Ovary (tissue), 9 donors: ENCODE measurements around the gene GALNT16. TPM values are rescaled to one million over a fixed set of nuclear protein-coding genes. Genes with fewer than 3 reads are reported as not detected.

ENCODE experiments used
- DNase-seq, 5 donors: peaks; one replicate each; pipeline ENCODE4 v3.0.0-alpha.2; 2019 to 2020
- H3K27ac ChIP-seq, 2 donors: fragments of 200-600 bp; one replicate each; pipeline versions ENCODE4 v1.5.1 to v1.8.0; 2019 to 2022
- H3K27me3 ChIP-seq: fragments of 200-600 bp; one replicate; pipeline ENCODE4 v1.8.0; 2022
- H3K36me3 ChIP-seq: fragments of 200-600 bp; sonication (generic); one replicate; pipeline ENCODE4 v1.5.1; 2019
- H3K4me1 ChIP-seq: one replicate; pipeline ENCODE4 v1.8.1; 2013; ENCODE audit warnings: mild to moderate bottlenecking, moderate library complexity; ENCODE audit not compliant: insufficient read depth
- H3K4me3 ChIP-seq: fragments of 200-600 bp; sonication (generic); one replicate; pipeline ENCODE4 v1.5.1; 2017
- H3K9me3 ChIP-seq, 2 donors: fragments of 200-600 bp in 1 of 2; sonication (generic) in 1 of 2; one replicate each; pipeline versions ENCODE4 v1.5.1 to v1.8.1; 2013 to 2019; ENCODE audit warnings: mild to moderate bottlenecking in 1 of 2, moderate library complexity in 1 of 2
- EP300 ChIP-seq: sonication (generic); formaldehyde crosslinking; IDR thresholded peaks from one replicate; pipeline ENCODE4 v1.6.1; 2017; ENCODE audit warnings: antibody characterized with exemption
- POLR2A ChIP-seq: fragments of 450-650 bp; IDR thresholded peaks from one replicate; pipeline ENCODE4 v1.6.1; 2017; ENCODE audit warnings: antibody characterized with exemption, mild to moderate bottlenecking, moderate library complexity
- WGBS, 3 donors: extraction: QIAGEN DNeasy Blood & Tissue Kit in 1 of 3; methylation state at CpG; one replicate each; pipeline versions ENCODE4 v1.1.5 to v1.1.7; 2013 to 2017; 5-methylcytosine and 5-hydroxymethylcytosine counted together
- intact Hi-C, 4 donors: fragments of 100-400 bp; cut with DNase I; formaldehyde crosslinking; loops; one replicate each; pipeline versions ENCODE4 v1.11.0 to v1.15.1; 2022 to 2023
- polyA plus RNA-seq, 2 donors: library from polyadenylated mRNA; stranded (reverse); fragments of 200-250 nt in 1 of 2; fragments of 350-450 nt in 1 of 2; fragmentation: Illumina TruSeq in 1 of 2; extraction: RNeasy Lipid Tissue Mini Kit (QIAGEN cat#74804) in 1 of 2; gene quantifications; one replicate each; pipeline ENCODE4 v1.2.3, GENCODE V29; 2013 to 2014
- total RNA-seq, 7 donors: library from RNA; depleted of rRNA in 2 of 7; stranded (reverse); fragments of >200 nt in 2 of 7; fragmentation: NEBNext Ultra II Directional in 3 of 7; extraction: Animal tissue kit (Norgen Biotek cat#: 25700) in 3 of 7; gene quantifications; one replicate each; pipeline versions ENCODE4 v1.1.0 to v1.2.4, GENCODE V29; 2016 to 2023
- TF ChIP-seq, protein P1 (sequence below), 3 donors: fragments of 450-650 bp in 2 of 3; fragments of 200-600 bp in 1 of 3; IDR thresholded peaks; one replicate each; pipeline versions ENCODE4 v1.5.1 to v1.8.0; 2016 to 2022; ENCODE audit warnings: antibody characterized with exemption in 3 of 3, mild to moderate bottlenecking in 1 of 3
- donor health status: DM: no; HTN: no; CAD: no; lungs with moderate emphysema.
- donor health status: DM: no; HTN: no; CAD: no.
- donor health status: Bipolar disorder and iron deficiency.
- donor health status: DM: yes; HTN: yes; CAD: no.
- donor health status: DM: no; HTN: no; CAD: no.
- donor health status: DM: yes; HTN: yes; CAD: no.

The GALNT16 gene
- total and polyA plus RNA-seq, 9 donors = 0.36 to 5.3 (median 2.0) TPM

GRCh38 chr14:69328765-69329164 is 68.8 kb downstream of the GALNT16 start:
- no peaks in the 10 kb centered on the region for H3K4me1 ChIP-seq
- no peaks in the 10 kb centered on the region for H3K9me3 ChIP-seq
- no peak overlapping the region for H3K4me3 ChIP-seq
- DNase-seq = peak in 1 of 5 donors; percentile 1
- H3K36me3 ChIP-seq = no peaks in the 10 kb centered on the region
- H3K27me3 ChIP-seq = no peaks in the 10 kb centered on the region
- 80 to 90% (median 88%) methylated on average over 6 of the region's 6 CpGs for WGBS, 3 donors
- TF ChIP-seq EP300 = no peak
- TF ChIP-seq POLR2A = no peak
- TF ChIP-seq, protein P1, sequence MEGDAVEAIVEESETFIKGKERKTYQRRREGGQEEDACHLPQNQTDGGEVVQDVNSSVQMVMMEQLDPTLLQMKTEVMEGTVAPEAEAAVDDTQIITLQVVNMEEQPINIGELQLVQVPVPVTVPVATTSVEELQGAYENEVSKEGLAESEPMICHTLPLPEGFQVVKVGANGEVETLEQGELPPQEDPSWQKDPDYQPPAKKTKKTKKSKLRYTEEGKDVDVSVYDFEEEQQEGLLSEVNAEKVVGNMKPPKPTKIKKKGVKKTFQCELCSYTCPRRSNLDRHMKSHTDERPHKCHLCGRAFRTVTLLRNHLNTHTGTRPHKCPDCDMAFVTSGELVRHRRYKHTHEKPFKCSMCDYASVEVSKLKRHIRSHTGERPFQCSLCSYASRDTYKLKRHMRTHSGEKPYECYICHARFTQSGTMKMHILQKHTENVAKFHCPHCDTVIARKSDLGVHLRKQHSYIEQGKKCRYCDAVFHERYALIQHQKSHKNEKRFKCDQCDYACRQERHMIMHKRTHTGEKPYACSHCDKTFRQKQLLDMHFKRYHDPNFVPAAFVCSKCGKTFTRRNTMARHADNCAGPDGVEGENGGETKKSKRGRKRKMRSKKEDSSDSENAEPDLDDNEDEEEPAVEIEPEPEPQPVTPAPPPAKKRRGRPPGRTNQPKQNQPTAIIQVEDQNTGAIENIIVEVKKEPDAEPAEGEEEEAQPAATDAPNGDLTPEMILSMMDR (IDR thresholded peaks at IDR 0.05) = no peak
- intact Hi-C loops = no loop called here
- H3K27ac ChIP-seq = no peak overlapping the region

- no peaks in the 10 kb centered on the region for H3K9me3 ChIP-seq
- H3K36me3 ChIP-seq = no peaks in the 10 kb centered on the region
- H3K4me3 ChIP-seq = no peak overlapping the region
- TF ChIP-seq, protein P1 (IDR thresholded peaks at IDR 0.05) = no peak
- TF ChIP-seq EP300 (no peak), POLR2A (no peak)
- no peaks in the 10 kb centered on the region for H3K4me1 ChIP-seq
- peak in 1 of 5 donors; percentile 13 for DNase-seq
- intact Hi-C loops = no loop called here
- no peak overlapping the region for H3K27ac ChIP-seq
- WGBS, 3 donors = 74 to 90% (median 77%) methylated on average over 4 of the region's 4 CpGs
- H3K27me3 ChIP-seq = no peaks in the 10 kb centered on the region
These were observed 71.2 kb downstream of the GALNT16 start for GRCh38 chr14:69331206-69331605.

DNA sequence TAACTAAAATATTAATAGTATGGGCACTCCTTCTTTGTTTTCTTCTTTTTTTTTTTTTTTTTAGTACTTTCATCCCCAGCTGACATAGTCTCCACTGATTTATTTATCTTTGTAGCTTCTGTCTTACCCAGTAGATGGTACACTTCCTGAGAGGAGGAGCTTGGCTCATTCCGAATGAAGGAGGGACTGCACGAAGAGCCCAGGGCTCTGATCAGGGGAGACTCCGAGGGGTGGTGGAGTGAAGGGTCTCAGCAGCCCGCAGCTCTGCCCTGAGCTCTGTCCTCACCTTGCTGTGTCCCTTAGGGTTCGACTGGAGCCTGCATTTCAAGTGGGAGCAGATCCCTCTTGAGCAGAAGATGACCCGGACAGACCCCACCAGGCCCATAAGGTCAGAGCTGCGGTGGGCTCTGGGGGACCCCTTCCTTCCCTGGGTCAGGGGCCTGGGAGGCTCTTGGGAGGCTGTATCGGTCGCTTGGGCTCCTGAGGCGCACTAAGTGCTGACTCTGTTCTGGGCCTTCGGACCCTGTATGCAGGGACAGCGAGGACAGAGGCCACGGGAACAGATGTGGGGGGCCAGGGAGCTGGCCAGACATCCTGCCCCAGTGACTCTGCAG is 72.9 kb downstream of the GALNT16 start:
- TF ChIP-seq POLR2A (no peak), EP300 (no peak)
- TF ChIP-seq, protein P1 (IDR thresholded peaks at IDR 0.05) = no peak
- H3K27me3 ChIP-seq = no peaks in the 10 kb centered on the region
- WGBS, 3 donors = 82 to 84% (median 84%) methylated on average over 11 to 13 of the region's 13 CpGs
- no peak overlapping the region for H3K27ac ChIP-seq
- intact Hi-C loops = no loop called here
- H3K36me3 ChIP-seq = no peaks in the 10 kb centered on the region
- no peak overlapping the region for H3K4me3 ChIP-seq
- H3K9me3 ChIP-seq = no peaks in the 10 kb centered on the region
- no peak for DNase-seq
- no peaks in the 10 kb centered on the region for H3K4me1 ChIP-seq

- no peaks in the 10 kb centered on the region for H3K4me1 ChIP-seq
- no peaks in the 10 kb centered on the region for H3K9me3 ChIP-seq
- intact Hi-C loops = no loop called here
- TF ChIP-seq, protein P1 (IDR thresholded peaks at IDR 0.05) = no peak
- TF ChIP-seq POLR2A (no peak), EP300 (no peak)
- no peaks in the 10 kb centered on the region for H3K27me3 ChIP-seq
- no peak overlapping the region for H3K27ac ChIP-seq
- no peak overlapping the region for H3K4me3 ChIP-seq
- DNase-seq = no peak
- 75 to 80% (median 80%) methylated on average over 4 of the region's 4 CpGs for WGBS, 3 donors
- no peaks in the 10 kb centered on the region for H3K36me3 ChIP-seq
These were observed 73.9 kb downstream of the GALNT16 start for GRCh38 chr14:69333791-69334337.
